ENCODE results near the gene HOXC9. TPM values are rescaled to one million over a fixed set of nuclear protein-coding genes. Genes with fewer than 3 reads are reported as not detected.

The HOXC9 gene
- polyA plus RNA-seq, 12 donors = 0.33 to 3.2 (median 0.72) TPM; not detected in 2

DNA sequence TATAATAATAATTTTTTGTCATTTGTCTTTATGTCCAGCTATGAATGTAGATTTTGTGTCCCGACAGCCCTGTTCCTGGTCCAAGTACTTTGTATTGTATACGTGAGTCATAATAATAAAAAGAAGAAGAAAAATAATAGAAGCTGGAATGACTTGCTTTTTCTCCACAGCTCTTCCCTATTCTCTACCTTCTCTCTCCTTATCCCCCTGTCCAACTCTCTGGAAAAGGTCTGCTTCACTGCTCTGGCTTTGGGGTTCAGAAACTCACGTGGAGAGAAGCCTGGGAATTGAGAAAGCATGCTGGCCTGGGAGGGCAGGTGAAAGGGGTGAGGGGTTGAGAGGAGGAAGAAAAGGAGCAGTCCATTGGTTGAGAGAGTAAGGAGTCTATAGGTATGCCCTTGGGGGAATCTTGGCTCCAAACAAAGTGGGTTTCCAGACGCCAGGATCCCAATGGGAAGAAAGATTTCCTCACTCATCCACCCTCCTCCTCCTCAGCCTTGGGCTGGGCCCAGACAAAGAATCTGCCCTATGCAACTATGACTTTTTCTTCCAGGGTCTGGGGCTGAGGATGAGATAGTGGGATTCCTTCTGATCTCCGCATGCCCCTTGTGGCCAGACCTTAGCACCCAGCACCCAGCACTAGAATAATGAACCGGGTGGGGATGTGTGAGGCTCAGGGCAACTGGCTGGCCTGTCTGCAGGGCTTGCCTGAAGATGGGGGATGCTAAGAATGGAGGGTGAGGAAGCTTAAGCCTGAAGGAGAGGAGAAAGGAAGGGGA, 12.9 kb downstream of the HOXC9 start:
- no peak for DNase-seq

GRCh38 chr12:54014377-54015017, 14.5 kb downstream of the HOXC9 start:
- DNase-seq = no peak

DNA sequence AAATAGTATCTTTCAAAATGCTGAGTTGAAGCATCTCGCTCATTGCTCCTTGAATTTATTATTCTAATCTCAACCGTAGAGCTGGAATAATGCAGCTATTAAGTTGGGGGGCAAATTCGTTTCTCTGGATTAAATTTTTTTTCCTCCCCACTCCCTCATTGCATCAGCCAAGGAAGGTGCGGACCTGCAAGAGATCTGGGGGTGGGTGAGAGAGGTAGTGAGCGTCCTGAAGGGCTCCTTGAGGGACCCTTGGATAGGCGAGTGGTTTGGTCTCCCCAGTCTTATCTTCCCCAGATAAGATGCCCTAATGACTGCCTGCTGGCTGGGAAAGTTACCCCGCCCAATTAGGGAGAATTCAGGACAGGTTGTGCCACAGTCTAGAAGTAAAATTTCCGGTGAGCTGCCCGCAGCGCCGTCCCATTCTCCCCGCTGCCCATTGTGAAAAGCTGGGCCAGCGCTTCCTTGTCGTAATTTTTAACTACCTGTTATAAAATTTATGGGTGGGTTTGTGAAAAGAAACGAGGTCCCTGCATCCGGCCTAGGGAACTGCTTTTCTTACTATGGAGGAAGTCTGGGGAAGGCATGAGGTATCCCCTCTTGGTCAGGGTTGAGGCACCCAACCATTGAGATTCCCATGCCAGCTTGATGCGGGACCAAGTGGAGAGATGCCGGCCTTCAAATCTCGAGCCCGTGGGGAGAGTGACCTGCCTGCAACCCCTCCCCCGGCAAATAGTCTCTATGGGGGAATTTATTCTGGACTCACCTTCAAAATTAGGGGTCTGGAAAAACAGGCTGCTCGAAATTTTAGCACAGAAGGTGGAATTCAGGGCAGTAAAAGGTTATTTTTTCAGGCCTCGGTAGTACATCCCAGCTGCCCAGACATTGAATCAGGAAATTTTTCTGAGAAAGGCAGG, 15.3 kb downstream of the HOXC9 start:
- DNase-seq = no peak

DNA sequence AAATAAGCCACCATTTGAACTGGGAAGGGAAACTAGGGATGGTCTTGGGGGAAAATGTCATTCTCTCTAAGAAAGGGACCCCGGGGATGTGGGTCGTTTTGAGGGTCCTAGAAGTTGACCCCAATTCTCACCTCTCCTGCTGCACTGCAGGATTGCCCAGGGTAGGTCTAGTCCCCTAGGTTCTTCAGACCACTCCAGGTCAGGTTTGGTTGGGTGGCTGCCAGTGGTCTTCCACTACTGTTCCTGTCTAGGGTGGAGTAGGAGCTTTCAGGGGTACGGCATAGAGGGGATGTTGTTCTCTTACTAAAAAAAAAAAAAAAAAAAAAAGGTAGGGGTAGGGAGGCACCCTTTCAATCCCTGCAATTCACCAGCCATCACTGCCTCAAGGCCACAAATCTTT, 16.1 kb downstream of the HOXC9 start:
- no peak for DNase-seq

DNA sequence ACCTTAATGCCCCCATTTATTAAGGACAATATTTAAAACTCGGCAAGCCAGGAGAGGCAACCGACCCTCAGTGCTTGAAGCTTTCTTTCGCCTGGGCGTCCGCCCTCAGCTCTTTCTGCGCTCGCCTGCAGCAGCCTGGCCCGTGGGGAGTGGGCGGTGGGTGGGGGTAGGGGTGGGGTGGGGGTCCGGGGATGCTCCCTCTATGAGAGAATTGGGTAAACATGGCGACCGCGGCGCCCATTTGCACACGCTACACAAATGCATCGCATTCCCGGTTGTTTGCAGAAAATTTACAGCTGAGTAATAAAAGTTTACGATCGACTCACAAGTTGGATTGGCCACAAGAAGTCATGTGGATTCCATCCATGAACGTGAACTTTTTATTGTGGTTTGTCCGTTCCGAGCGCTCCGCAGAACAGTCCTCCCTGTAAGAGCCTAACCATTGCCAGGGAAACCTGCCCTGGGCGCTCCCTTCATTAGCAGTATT, 16.6 kb downstream of the HOXC9 start:
- no peak for DNase-seq

DNA sequence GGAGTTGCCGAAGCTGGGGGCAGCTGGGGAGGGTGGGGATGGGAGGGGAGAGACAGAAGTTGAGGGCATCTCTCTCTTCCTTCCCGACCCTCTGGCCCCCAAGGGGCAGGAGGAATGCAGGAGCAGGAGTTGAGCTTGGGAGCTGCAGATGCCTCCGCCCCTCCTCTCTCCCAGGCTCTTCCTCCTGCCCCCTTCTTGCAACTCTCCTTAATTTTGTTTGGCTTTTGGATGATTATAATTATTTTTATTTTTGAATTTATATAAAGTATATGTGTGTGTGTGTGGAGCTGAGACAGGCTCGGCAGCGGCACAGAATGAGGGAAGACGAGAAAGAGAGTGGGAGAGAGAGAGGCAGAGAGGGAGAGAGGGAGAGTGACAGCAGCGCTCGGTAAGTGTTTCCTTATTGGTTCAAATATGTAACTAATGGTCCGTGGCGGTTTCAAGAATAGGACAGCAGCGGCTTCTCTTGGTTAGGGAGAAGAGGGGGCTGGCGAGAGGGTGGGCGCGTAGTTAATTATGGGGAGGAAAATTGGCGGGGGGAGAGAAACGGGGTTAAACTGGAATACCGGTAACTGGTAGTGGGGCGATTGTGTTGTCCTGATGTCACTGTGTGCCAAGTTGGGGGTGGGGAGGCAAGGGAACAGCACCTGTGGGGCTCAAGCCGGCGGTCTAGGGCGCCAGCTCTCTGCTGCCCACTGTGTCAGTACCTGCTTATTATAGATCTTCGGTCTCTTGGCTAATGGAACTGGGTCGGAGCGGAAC, 17.2 kb downstream of the HOXC9 start:
- DNase-seq = no peak

DNA sequence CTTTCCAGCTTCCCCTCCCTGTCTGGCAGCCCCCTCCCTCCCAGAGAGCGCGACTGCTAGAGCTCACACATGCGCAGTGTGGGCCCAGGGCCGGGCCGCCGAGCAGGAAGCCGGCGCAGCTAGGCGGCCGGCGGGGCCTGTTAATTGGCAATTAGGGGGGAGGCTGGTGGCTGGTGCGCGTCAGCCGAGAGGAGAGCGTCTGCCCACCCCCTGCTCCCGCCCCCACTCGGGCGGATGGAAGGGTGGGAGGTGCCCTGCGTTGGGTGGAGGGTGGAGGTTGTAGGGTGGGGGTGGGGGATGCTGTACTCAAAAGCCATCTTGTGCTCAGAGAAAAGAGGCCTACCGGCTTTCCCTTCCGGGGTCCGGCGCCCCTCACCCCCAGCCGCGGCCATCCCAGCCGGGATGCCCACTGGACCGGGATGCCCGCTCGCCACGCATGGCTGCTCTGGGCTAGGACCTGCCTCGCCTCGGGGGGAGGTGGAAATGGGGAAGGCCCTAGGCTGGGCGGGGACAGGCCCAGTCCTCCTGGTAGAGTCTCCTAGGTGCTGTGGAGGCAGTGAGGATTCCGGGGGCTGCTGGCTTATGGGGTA, 18.0 kb downstream of the HOXC9 start:
- peak; percentile 85 for DNase-seq

DNA sequence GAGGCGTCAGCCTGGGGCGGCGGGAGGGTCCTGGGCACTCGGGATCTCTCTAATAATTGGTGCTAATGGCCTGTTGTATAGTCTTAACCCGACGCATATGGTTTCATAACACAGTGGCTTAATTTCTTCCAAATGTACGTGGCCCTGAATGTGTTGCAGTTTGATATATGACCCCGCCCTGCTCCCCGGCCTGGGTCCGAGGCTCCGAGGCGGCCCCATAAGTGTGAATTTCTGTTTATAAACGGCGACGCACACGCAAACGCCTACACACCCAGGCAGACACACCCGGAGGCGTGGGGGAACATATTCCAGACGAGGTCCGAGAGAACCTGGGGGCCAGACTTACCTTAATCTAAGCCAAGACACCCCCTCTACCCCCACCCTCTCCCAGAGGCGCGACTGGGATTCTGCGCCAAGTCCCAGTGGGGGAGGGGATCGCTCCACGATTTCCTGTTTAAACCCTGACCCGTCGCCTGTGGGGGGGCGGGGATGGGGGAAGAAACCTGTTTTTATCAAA, 18.6 kb downstream of the HOXC9 start:
- DNase-seq = no peak

DNA sequence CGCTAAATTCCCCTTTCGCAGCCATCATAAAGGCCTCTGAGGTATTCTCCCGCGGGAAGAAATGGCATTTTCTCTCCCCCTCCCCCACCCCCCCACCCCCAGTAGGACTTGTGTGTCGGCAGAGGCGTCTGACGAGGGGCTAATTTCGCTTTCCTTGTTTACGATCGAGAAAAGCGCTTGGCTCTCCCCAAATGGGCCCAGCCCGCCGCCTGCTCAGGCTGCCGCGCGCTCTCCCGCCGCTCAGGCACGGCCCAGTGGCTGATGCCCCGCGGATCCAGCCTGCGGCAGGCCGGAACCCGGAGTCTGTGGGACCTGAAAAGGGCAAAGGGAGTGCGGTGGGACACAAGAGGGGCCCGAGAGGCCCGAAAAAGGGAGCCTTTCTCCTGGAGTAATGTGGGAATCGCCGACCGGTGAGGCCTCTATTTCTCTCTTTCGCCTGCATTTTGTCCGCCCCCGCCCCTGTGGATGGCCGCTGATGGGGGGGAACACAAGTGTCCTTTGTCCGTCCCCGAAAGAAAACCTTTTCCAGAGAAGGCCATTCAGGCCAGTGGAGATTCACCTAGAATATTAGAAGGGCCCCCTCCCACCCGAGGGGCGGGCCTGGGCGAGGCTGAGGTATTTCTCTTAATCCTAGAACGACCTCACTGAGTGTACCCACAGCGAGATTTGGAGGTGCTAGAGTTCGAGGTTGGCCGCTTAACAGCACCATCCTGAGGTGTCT, 19.3 kb downstream of the HOXC9 start:
- DNase-seq = no peak

- no peak for DNase-seq
Observed at GRCh38 chr12:54019924-54020590, 20.1 kb downstream of the HOXC9 start.

GRCh38 chr12:54020591-54021405, 20.8 kb downstream of the HOXC9 start:
- no peak for DNase-seq

- no peak for DNase-seq
Observed at GRCh38 chr12:54021432-54022013, 21.6 kb downstream of the HOXC9 start.

GRCh38 chr12:54022960-54023884, 23.3 kb downstream of the HOXC9 start:
- DNase-seq = no peak

- DNase-seq = no peak
Observed at GRCh38 chr12:54024127-54024526, 24.2 kb downstream of the HOXC9 start.

DNA sequence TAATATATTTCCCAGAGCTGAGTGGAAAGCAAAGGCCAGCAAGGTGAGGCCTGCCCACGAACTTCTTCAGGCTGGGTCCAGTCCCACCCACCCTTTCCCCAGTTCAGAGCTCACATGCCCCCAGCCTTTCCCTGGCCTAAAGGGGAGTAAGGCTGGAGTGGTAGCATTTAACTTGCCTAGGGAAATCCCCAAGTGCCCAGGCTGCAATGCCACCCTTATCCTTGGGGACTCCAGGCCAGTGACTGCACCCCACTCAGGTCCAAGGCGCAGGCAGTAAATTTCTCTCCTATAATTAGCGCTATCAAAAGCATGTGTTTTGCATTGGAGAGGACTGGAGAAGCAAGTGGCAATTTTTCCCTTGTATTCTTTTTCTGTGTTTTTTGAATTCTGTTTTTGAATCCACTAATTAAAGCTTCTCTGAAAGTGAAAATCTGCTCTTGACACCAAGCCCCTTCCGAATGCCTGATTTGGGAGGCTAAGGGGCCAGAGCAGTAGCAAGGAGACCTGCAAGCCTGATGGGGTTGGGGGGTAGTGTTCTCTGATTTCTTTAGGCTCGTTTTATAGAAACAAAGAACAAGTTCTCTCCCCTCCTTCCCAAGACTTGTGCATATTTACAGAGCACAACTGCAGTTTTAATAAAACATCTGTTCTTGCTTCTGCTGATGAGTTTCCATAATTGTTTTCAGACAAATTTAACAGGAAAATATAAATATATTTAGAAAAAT, 24.8 kb downstream of the HOXC9 start:
- no peak for DNase-seq
